HUES64 (cell line): ENCODE measurements around the gene ROPN1L.
A peak's percentile ranks its signal among the peaks of the same experiment; 100 is the strongest.
"Not testable (repeated sequence)": the region's sequence is repeated elsewhere in the genome, so short reads cannot be mapped to it uniquely, and the experiment has no call there.

ENCODE experiments used
- H3K27ac ChIP-seq: 2 replicates; pipeline ENCODE4 v1.7.0; 2013; ENCODE audit warnings: low read depth, low read length, inconsistent platforms
- H3K27me3 ChIP-seq: 2 replicates; pipeline ENCODE4 v1.6.1; 2013; ENCODE audit warnings: mild to moderate bottlenecking, low read length; ENCODE audit not compliant: insufficient read depth
- H3K36me3 ChIP-seq: 2 replicates; pipeline ENCODE4 v1.6.1; 2013; ENCODE audit warnings: mild to moderate bottlenecking, low read length; ENCODE audit not compliant: insufficient read depth
- H3K4me1 ChIP-seq: 2 replicates; pipeline ENCODE4 v1.6.1; 2013; ENCODE audit warnings: mild to moderate bottlenecking, low read length, moderate library complexity; ENCODE audit not compliant: insufficient read depth
- H3K4me3 ChIP-seq: 2 replicates; pipeline ENCODE4 v1.5.1; 2013; ENCODE audit warnings: mild to moderate bottlenecking, low read length, moderate library complexity
- H3K9ac ChIP-seq: 2 replicates; pipeline ENCODE4 v1.6.1; 2013; ENCODE audit warnings: mild to moderate bottlenecking, low read depth, low read length
- H3K9me3 ChIP-seq: 2 replicates; pipeline ENCODE4 v1.6.1; 2013; ENCODE audit warnings: low read depth, low read length; ENCODE audit not compliant: insufficient read depth
- WGBS: fragments of 150-250, 120-280 bp; methylation state at CpG from one replicate; pipeline ENCODE4 v1.1.7; 2013; ENCODE audit warnings: missing lambda C conversion rate; 5-methylcytosine and 5-hydroxymethylcytosine counted together

The ROPN1L gene

DNA sequence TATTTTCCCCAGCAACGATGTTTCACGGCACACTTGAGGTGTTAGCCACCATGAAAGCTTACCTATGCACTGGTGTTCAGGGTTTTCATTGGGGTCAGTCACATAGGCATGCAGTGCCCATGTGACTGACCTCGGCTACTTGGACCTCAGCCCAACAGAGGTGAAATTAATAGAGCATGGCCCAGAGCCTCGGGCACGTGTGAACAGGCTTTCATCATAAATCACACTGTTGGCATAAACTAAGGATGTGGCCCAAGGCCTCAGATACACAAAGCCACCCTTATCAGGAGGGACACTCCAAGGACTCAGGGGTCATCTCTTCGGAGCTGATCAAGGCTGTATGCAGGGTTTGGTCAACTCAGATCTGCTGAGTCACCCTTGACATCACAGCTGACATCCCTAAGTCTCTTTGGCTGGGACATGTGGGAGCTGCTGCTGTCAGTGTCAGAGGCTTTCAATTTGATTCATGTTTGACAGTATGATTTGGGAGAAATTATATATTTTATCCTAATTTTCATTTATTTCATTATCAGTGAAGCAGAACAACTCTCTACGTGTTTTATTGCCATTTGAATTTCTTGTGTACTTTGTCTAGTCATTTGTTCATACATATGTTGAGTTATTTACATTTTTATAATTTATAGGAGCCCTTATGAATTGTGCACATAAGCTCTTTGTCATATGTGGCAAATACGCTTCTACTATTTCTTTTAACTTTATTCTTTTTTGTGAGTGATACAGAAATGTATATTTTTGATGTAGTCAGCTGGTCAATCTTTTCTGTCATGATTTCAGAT, 62.5 kb downstream of the ROPN1L start:
- Histone ChIP-seq H3K9ac (no peak overlapping the region), H3K9me3 (no peaks in the 10 kb centered on the region), H3K27me3 (no peaks in the 10 kb centered on the region; the same call in 1 of the 2 replicates), H3K4me3 (no peak overlapping the region), H3K27ac (no peak overlapping the region), H3K36me3 (no peaks in the 10 kb centered on the region), H3K4me1 (no peaks in the 10 kb centered on the region; the same call in 1 of the 2 replicates)
- WGBS = 90% methylated on average over 6 of the region's 8 CpGs

GRCh38 chr5:10505517-10506095, 63.9 kb downstream of the ROPN1L start:
- Histone ChIP-seq H3K9ac (no peak overlapping the region), H3K27me3 (no peaks in the 10 kb centered on the region), H3K4me3 (no peak overlapping the region), H3K9me3 (no peaks in the 10 kb centered on the region), H3K27ac (no peak overlapping the region), H3K4me1 (no peaks in the 10 kb centered on the region; the same call in 1 of the 2 replicates), H3K36me3 (no peaks in the 10 kb centered on the region)
- WGBS = 91% methylated on average over 8 of the region's 8 CpGs

DNA sequence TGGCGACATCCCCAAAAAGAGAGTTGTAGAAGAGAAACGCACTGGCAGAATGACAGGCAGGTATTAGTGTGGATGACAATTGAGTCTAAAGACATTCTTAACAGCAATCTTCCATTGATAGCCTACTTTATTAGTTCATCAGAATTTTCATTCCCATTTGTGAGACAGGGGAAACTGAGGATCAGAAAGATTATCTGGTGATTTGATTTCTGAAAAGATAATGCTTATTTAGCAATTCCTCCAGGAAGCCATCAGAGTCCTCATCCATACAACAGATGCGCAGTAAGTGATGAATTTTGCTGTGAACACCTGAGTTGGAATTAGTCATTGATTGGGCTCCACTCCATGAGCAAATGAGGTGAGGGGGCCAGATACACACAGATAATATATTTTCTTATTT, 64.9 kb downstream of the ROPN1L start:
- Histone ChIP-seq H3K36me3 (no peaks in the 10 kb centered on the region), H3K9ac (no peak overlapping the region), H3K27me3 (no peaks in the 10 kb centered on the region), H3K9me3 (no peaks in the 10 kb centered on the region), H3K27ac (no peak overlapping the region), H3K4me3 (no peak overlapping the region), H3K4me1 (no peaks in the 10 kb centered on the region; the same call in 1 of the 2 replicates)
- WGBS = 100% methylated on average over 2 of the region's 3 CpGs

- Histone ChIP-seq H3K4me3 (no peak overlapping the region), H3K4me1 (no peaks in the 10 kb centered on the region), H3K36me3 (no peaks in the 10 kb centered on the region), H3K9me3 (no peaks in the 10 kb centered on the region), H3K9ac (no peak overlapping the region), H3K27ac (no peak overlapping the region), H3K27me3 (no peaks in the 10 kb centered on the region)
- 87% methylated on average over 3 of the region's 3 CpGs for WGBS
Observed at GRCh38 chr5:10507575-10508096, 66.0 kb downstream of the ROPN1L start.

DNA sequence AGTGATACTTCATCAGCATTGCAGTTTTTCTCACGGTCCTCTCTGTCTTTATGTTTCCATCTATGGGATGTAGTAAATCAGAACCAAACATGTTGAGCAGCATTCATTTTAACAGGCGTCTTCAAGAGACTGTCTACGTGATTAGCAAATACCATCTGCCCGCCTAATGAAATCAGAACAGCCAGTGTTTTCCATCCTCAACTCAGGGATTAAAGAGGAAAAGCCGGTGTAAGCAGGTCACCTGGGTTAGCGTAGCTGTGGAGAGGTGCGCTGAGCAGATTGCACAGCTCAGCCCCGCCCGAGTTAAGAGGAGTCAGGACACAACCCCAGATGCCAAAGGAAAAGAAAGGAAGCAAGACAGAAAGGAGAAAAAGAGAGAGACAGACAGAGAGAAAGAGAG, 67.9 kb downstream of the ROPN1L start:
- Histone ChIP-seq H3K9me3 (no peaks in the 10 kb centered on the region), H3K27ac (no peak overlapping the region), H3K4me3 (no peak overlapping the region), H3K9ac (no peak overlapping the region), H3K36me3 (no peaks in the 10 kb centered on the region), H3K27me3 (no peaks in the 10 kb centered on the region), H3K4me1 (peaks cover 12% of the 10 kb centered on the region)
- 95% methylated on average over 9 of the region's 9 CpGs for WGBS

DNA sequence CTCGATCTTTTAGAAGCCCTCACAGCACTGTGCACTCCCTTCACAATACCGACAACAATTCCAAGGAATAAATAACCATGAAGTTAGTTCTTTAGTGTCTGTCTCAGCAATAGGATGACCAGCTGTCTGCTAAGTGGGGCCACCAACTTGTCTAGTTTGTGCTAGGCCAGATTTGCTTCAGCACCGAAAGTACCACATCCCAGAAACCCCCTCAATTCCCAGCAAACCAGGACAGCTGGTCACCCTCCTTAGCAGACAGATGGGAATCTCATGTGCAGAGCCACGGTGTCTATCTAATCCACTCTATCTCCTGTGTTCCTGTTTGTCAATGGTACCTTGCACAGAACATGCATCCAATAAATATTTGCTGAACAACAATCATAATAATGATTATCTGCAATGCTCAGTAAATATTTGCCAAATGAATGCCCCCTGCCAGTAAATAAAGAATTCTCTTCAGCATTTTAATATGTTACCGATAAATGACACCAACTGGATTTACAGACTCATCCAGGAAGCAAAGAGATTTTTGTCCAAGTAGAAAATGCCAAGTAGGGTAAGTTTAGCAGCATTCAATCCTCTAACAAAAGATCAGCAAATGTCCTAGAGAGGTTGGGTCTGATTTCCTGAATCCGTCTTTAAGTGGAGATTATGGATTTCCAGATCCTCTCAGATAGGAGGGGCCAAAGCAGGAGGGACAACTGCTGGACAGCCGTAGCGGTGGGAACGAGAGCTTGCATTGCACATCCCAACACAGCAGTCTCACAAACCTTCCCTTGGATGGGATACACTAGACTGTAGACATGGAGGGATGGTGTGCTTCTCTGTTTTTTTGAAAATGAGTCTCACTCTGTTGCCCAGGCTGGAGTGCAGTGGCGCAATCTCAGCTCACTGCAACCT, 70.3 kb downstream of the ROPN1L start:
- no peaks in the 10 kb centered on the region for H3K27me3 ChIP-seq
- WGBS = 90% methylated on average over 10 of the region's 10 CpGs
- H3K9ac ChIP-seq = no peak overlapping the region
- H3K4me3 ChIP-seq = no peak overlapping the region
- peaks cover 12% of the 10 kb centered on the region for H3K4me1 ChIP-seq
- no peaks in the 10 kb centered on the region; the same call in 1 of the 2 replicates for H3K9me3 ChIP-seq
- no peaks in the 10 kb centered on the region for H3K36me3 ChIP-seq
- H3K27ac ChIP-seq = no peak overlapping the region

DNA sequence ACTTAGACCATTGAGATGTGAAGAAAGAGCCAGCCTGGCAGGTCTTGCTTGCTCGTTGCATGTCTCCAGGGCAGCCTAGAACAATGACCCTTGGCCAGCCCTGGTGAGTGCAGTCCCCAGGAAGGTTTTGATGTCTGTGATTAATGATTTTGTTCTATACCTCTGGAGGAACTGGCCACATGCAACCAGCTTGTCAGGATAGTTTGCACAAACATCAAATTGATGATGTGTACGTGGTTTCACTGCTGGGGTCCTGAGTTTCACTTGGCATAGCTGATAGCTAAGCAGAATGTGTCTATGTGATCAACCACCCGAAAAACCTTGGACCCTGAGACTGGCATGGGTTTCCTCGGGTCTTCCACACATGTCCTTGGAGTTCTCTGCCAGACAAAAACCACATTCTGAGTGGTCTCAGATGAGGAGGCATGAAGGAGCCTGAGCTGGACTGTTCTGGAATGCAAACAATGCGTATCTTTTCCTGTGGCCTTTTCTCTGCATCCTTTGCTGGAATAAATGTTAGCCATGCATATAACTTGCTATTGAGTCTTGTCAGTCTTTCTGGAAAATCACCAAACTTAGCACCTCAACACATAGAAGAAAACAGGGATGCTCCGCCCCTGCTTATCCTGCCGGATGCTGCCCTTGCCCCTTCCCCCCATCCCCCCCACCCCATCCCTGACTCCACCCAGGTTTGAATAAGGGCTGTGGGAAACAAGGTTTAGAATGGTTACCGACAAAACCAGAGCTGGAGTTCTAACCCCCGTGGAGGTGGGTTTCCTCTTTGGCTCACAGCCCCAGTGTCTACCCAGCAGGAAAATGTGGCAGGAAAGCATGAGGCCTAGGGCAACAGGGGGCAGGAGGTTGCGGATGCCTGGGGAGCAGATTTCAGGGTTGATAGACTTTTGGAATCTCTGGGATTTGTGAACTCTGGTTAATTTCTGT, 72.1 kb downstream of the ROPN1L start:
- Histone ChIP-seq H3K9ac (no peak overlapping the region), H3K4me1 (peaks cover 12% of the 10 kb centered on the region), H3K9me3 (no peaks in the 10 kb centered on the region; the same call in 1 of the 2 replicates), H3K27ac (peak overlapping the region; percentile 37; the same call in 1 of the 2 replicates), H3K36me3 (no peaks in the 10 kb centered on the region), H3K4me3 (no peak overlapping the region; the same call in 1 of the 2 replicates), H3K27me3 (no peaks in the 10 kb centered on the region)
- 61% methylated on average over 8 of the region's 10 CpGs for WGBS

GRCh38 chr5:10514572-10514971, 72.9 kb downstream of the ROPN1L start:
- not testable (repeated sequence) for H3K9ac ChIP-seq, H3K4me3 ChIP-seq, H3K27ac ChIP-seq, H3K36me3 ChIP-seq, H3K9me3 ChIP-seq, H3K27me3 ChIP-seq
- peaks cover 12% of the 10 kb centered on the region for H3K4me1 ChIP-seq
- WGBS = 87% methylated on average over 8 of the region's 8 CpGs
